ENCODE measurements around the gene CIITA.

The CIITA gene

GRCh38 chr16:10878644-10879501 is 1.9 kb downstream of the CIITA start:
- DNase-seq (ENCODE audit: low read depth): no peak

- no peak for DNase-seq (ENCODE audit: low read depth)
Observed at GRCh38 chr16:10879681-10880589, 2.9 kb downstream of the CIITA start.

- no peak for DNase-seq (ENCODE audit: low read depth)
Observed at GRCh38 chr16:10880594-10881452, 3.8 kb downstream of the CIITA start.

GRCh38 chr16:10881479-10882030 is 4.6 kb downstream of the CIITA start:
- DNase-seq (ENCODE audit: low read depth): no peak

GRCh38 chr16:10883004-10883403 is 6.0 kb downstream of the CIITA start:
- DNase-seq (ENCODE audit: low read depth): no peak

GRCh38 chr16:10885246-10885645 is 8.2 kb downstream of the CIITA start:
- DNase-seq (ENCODE audit: low read depth): no peak

- no peak for DNase-seq (ENCODE audit: low read depth)
Observed at GRCh38 chr16:10888320-10888937, 11.4 kb downstream of the CIITA start.

GRCh38 chr16:10889855-10890254 is 12.9 kb downstream of the CIITA start:
- no peak for DNase-seq (ENCODE audit: low read depth)

GRCh38 chr16:10892782-10893318 is 15.8 kb downstream of the CIITA start:
- DNase-seq (ENCODE audit: low read depth): no peak

GRCh38 chr16:10895053-10895946 is 18.3 kb downstream of the CIITA start:
- DNase-seq (ENCODE audit: low read depth): no peak

GRCh38 chr16:10896165-10896564 is 19.2 kb downstream of the CIITA start:
- no peak for DNase-seq (ENCODE audit: low read depth)

GRCh38 chr16:10896723-10897122 is 19.7 kb downstream of the CIITA start:
- DNase-seq (ENCODE audit: low read depth): no peak

- no peak for DNase-seq (ENCODE audit: low read depth)
Observed at GRCh38 chr16:10897134-10897533, 20.1 kb downstream of the CIITA start.

- no peak for DNase-seq (ENCODE audit: low read depth)
Observed at GRCh38 chr16:10902999-10903398, 26.0 kb downstream of the CIITA start.

- no peak for DNase-seq (ENCODE audit: low read depth)
Observed at GRCh38 chr16:10906482-10906881, 29.5 kb downstream of the CIITA start.

GRCh38 chr16:10906914-10907756 is 30.1 kb downstream of the CIITA start:
- no peak for DNase-seq (ENCODE audit: low read depth)

GRCh38 chr16:10907757-10908045 is 30.7 kb downstream of the CIITA start:
- DNase-seq (ENCODE audit: low read depth): no peak

GRCh38 chr16:10911267-10911666 is 34.3 kb downstream of the CIITA start:
- no peak for DNase-seq (ENCODE audit: low read depth)

- no peak for DNase-seq (ENCODE audit: low read depth)
Observed at GRCh38 chr16:10916534-10916933, 39.5 kb downstream of the CIITA start.
